ENCODE data around the gene GARNL3. TPM values are rescaled to one million over a fixed set of nuclear protein-coding genes. Genes with fewer than 3 reads are reported as not detected.

Gene GARNL3
- total and polyA plus RNA-seq, 2 experiments from 2014 or later, result 24.8 to 34.2 TPM

DNA sequence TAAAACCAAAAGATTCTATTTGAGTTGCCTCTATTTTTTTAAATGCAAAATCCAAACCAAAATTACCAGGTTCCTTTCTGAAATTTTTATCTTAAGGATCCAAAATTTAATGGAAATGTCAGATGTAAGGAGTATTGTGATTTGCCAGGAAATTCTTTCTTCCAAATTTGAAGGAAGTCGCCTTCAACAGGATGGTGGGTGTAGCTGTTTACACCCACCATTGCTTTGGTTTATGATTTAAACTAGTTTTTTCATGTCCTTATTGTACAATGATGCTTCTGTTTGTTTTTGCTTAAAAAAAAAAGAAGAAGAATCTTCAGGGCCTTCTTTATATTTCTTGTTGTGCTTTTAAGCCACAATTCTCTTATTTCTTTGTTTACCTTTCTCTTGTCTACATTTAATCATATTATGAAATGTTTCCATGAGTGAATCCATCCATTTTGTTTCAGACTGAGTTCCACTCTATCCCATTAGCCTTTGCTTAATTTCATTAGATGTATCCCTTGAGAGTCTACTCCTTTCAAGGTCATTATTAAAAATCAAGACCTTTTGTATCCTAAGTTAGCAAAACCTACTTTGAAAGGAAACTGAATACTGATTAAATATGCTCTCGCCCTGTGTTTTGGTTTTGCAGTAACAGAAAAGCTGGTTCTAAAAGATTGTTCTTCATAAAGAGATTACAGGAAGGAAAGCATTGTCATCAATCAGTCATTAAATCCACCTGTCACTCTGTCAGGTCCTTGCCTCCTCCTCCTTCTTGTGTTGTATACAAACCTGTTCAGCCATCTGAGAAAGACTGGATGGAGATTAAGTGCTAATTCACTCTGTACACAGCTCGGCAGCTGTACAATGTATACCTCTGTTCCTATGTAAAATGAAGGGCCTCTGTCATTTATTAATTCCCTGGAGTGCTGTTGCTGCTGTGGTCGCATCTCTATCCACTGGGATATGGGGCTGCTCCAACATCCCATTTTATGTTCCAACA, 86.9 kb downstream of the GARNL3 start:
- H3K27me3 ChIP-seq, result no peaks in the 10 kb centered on the region
- H3K27ac ChIP-seq, result no peak overlapping the region
- no peaks in the 10 kb centered on the region for H3K4me1 ChIP-seq (ENCODE audit: low read depth)
- DNase-seq (ENCODE audit: low read depth in 1 of 2, low spot score in 1 of 2), result no peak
- TF ChIP-seq, protein P1, sequence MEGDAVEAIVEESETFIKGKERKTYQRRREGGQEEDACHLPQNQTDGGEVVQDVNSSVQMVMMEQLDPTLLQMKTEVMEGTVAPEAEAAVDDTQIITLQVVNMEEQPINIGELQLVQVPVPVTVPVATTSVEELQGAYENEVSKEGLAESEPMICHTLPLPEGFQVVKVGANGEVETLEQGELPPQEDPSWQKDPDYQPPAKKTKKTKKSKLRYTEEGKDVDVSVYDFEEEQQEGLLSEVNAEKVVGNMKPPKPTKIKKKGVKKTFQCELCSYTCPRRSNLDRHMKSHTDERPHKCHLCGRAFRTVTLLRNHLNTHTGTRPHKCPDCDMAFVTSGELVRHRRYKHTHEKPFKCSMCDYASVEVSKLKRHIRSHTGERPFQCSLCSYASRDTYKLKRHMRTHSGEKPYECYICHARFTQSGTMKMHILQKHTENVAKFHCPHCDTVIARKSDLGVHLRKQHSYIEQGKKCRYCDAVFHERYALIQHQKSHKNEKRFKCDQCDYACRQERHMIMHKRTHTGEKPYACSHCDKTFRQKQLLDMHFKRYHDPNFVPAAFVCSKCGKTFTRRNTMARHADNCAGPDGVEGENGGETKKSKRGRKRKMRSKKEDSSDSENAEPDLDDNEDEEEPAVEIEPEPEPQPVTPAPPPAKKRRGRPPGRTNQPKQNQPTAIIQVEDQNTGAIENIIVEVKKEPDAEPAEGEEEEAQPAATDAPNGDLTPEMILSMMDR (IDR thresholded peaks at IDR 0.05; ENCODE audit: low read depth, low read length), result no peak
- H3K36me3 ChIP-seq, result no peaks in the 10 kb centered on the region
- H3K9me3 ChIP-seq (ENCODE audit: low read depth), result no peaks in the 10 kb centered on the region
- no peak overlapping the region for H3K4me3 ChIP-seq

DNA sequence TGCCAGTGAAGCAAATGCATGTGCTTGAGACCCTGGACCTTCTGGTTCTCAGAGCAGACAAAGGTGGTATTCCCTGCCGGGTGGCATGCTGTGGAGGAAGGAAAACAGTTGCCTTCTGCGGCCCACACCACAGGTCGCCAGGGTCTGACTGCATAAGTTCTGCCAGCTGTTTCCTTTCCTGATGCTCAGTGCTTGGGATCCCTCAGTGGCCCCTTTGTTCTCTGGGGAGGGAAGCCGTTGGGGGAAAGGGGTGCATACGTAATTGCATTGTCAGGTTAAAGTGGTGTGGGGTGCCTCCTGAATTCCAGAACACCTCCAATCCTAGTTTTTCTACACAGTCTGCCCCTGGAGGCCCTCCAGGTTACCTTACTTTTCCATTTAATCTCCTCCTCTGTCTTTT, 89.3 kb downstream of the GARNL3 start:
- TF ChIP-seq, protein P1 (IDR thresholded peaks at IDR 0.05; ENCODE audit: low read depth, low read length), result no peak
- Histone ChIP-seq H3K27ac (no peak overlapping the region), H3K4me1 (ENCODE audit: low read depth) (no peaks in the 10 kb centered on the region), H3K36me3 (no peaks in the 10 kb centered on the region), H3K27me3 (no peaks in the 10 kb centered on the region), H3K9me3 (ENCODE audit: low read depth) (no peaks in the 10 kb centered on the region), H3K4me3 (no peak overlapping the region)
- no peak for DNase-seq (ENCODE audit: low read depth in 1 of 2, low spot score in 1 of 2)

DNA sequence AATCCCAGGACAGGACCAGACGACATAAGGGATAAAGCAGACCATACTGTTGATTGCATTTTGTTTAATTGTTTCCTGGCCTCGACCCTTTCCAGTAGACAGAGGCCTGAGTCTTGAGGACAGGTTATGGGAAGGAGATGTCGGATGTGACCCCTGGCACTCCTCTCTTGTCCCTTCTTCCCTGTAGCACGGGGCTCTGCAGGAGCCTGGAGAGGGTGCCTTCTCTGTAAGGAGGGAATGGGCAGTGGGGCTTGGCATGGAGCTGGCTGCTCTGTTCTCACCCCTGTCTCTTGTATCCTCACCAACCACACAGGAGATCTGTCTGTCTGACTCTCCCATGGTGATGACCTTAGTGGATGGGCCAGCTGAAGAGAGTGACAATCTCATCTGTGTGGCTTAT, 92.3 kb downstream of the GARNL3 start:
- no peaks in the 10 kb centered on the region for H3K27me3 ChIP-seq
- no peaks in the 10 kb centered on the region for H3K4me1 ChIP-seq (ENCODE audit: low read depth)
- H3K27ac ChIP-seq, result no peak overlapping the region
- TF ChIP-seq, protein P1 (IDR thresholded peaks at IDR 0.05; ENCODE audit: low read depth, low read length), result no peak
- no peaks in the 10 kb centered on the region for H3K36me3 ChIP-seq
- H3K9me3 ChIP-seq (ENCODE audit: low read depth), result no peaks in the 10 kb centered on the region
- no peak overlapping the region for H3K4me3 ChIP-seq
- no peak for DNase-seq (ENCODE audit: low read depth in 1 of 2, low spot score in 1 of 2)

DNA sequence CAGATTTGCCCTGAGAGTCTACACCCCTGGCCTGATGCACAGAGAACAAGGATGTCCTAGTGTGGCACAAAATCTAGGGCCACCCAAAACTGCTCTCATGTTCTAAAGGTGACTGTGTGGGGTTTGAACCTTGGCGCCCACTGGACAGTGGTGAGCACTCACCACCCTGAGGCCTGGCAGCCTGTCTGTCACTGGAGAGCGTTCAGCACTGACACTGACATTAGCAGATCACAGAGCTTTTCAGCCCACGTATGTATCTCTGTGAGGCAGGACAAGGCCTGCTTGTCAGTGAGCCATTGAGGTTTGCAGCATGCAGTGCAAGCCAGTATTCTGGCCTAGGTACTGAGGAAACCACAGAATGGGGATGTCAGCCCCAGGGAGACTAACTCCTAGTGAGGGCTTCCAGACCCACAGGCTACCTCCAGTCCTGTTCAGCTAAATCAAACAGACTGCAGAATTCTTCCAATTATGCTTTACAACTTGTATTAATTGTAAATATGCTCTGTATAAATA, 93.5 kb downstream of the GARNL3 start:
- Histone ChIP-seq H3K4me3 (no peak overlapping the region), H3K27ac (no peak overlapping the region), H3K27me3 (no peaks in the 10 kb centered on the region), H3K9me3 (ENCODE audit: low read depth) (no peaks in the 10 kb centered on the region), H3K36me3 (no peaks in the 10 kb centered on the region), H3K4me1 (ENCODE audit: low read depth) (no peaks in the 10 kb centered on the region)
- TF ChIP-seq, protein P1 (IDR thresholded peaks at IDR 0.05; ENCODE audit: low read depth, low read length), result no peak
- DNase-seq (ENCODE audit: low read depth in 1 of 2, low spot score in 1 of 2), result no peak

DNA sequence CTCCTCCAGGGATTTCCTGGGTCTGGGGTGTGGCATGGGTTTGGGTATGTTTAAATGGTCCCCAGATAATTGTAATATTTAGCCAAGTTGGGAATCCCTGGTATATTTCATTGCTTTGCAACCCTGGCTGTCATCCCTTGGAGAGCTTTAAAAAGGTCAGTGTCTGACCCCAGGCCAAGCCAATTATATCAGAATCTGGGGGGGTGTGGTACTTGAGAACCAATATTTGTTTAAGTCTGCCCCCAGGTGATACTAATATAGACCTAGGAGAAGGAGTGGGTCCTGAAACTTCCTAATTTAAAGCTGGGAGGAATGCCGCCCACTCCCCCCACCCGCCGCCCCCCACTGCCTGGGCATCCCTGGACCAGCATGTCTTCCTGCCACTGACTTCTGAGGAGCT, 94.2 kb downstream of the GARNL3 start:
- TF ChIP-seq, protein P1 (IDR thresholded peaks at IDR 0.05; ENCODE audit: low read depth, low read length), result no peak
- H3K9me3 ChIP-seq (ENCODE audit: low read depth), result no peaks in the 10 kb centered on the region
- no peak for DNase-seq (ENCODE audit: low read depth in 1 of 2, low spot score in 1 of 2)
- no peaks in the 10 kb centered on the region for H3K36me3 ChIP-seq
- H3K4me3 ChIP-seq, result no peak overlapping the region
- H3K27me3 ChIP-seq, result no peaks in the 10 kb centered on the region
- no peaks in the 10 kb centered on the region for H3K4me1 ChIP-seq (ENCODE audit: low read depth)
- no peak overlapping the region for H3K27ac ChIP-seq

Data from cardiac muscle cell (in vitro differentiated cells and primary cell).